Nucleus accumbens (tissue), 56 donors: ENCODE measurements around the gene ATF6B.
"Not testable (repeated sequence)": the region's sequence is repeated elsewhere in the genome, so short reads cannot be mapped to it uniquely, and the experiment has no call there.

Source experiments
- DNase-seq, 56 donors: peaks; one replicate each; lab custom pipeline; 2025; lab: John Stamatoyannopoulos, UW

The ATF6B gene

DNA sequence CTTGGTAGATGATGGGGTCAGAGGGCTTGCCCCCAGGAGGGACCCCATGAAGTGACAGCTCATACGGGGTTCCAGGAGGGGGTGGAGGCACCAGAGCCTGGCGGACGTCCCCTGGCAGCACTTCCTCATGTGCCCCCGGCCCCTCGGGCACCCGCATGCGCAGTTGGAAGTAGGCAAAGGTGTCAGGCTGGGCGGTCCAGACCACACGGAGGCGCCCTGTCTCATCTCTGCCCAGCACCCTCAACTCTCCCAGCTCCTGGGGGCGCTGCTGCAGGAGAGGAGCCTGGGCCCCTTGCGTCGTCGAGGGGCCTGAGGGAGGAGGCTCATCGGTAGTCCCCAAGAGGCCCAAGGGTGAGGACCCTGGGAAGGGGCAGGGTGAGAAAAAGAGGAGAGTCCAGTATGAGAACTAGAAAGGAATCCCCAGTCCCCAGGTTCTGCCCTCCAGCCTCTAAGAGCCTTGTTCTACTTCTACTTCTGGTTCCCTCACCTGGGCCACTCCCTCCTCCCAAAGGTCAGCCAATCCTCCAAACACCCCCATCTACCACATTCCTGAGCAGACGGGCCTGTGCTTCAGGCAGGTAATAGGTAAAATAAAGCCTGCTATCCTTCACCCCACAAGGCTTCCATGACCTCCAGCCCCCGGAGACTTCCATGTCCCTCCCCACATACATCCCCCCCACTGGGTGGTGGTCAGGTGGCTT is 42.1 kb downstream of the ATF6B start:
- no peak for DNase-seq

DNA sequence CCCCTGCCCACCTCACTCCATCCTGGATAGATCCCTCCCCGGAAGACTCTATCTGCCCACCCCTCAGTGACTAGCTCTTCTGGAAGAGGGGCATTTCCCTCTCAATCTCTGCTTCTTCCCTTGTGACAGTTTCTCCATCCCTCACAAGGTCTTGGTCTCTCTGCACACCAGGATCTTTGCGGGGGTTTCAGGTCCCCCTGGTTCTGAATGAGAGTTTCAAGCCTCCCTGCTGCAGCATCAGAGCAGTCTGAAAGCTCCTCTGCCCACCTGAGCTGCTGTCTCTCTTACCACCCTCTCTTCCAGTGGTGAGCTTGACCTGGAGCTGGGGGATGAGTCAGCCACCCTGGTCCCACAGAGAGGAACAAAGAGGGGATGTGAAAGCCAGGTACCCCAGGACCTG is 43.3 kb downstream of the ATF6B start:
- no peak for DNase-seq

DNA sequence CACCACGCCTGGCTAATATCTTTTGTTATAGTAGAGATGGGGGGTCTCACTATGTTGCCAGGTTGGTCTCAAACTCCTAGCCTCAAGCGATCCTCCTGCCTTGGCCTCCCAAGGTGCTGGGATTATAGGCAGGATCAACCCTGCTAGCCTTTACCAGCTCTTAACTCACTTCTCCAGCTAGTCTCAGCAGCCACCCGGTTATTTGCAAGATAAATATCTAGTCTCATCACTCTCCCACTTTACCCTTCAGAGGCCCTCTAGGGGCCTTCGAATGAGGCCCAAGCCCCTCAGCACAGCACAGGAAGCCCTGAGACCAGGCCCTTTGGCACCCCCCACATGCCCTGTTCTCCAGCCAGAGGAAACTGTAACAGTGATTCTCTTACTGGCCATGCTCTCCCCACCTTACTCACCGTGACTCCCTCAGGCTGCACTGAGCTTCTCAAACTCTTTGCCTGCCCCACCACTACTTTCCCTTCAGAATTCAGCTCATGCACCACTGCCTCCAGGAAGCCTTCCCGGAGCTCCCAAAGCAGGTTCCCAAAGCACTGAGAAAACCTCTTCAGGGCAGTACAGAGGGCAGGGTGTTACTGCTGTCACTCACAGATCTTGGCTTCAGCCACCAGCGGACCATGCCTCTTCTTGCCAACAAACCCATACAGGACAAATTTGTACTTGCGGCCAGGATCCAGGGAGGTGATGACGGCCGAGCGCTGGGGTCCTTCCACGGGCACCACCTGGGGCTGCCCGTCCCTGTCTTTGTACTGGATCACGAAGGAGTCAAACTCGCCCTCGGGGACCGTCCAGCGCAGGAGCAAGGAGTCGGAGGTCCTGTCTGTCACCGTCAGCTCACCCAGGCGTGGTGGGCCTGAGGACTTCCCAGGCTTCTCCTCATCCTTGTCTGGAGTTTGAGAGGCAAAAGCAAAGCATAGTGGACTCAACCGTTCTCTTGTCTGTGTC is 44.0 kb downstream of the ATF6B start:
- DNase-seq = no peak

DNA sequence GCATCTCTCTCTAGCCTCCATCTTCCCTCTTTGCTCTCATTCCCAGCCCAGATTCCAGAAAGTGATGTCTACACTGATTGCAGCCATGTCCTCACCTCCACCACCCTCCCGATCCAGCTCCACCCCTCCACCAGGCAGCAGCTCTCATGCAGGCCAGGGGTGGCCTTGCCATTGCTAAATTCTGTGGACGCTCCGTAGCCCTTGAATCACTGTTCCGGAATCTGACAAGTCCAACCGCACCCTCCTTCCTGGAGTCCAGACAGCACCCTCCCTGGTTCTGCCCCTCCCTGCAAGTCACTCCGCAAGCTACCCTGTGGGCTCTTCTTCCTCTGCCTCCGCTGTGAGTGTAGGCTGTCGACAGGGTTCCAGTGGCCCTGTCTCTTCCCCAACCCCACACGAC is 45.1 kb downstream of the ATF6B start:
- DNase-seq = no peak

DNA sequence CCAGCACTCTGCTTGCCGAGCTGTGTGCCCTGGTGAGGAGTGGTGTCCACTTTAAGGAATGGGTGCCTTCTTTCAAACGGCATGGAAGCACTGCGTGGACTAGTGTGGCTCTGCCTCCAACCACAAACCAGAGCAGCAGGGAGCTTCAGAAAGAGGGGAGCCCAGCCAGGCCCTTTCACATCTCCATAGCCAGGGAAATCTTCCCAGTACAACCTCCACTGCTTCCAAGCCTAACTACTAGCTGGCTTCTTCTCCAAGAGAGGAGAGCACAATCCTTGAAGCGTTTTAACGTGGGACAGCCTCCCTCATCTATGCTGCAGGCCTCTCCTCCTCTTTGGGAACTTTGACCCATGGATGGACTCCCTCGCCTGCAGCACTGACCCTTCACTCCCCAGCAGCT is 45.6 kb downstream of the ATF6B start:
- DNase-seq = no peak

DNA sequence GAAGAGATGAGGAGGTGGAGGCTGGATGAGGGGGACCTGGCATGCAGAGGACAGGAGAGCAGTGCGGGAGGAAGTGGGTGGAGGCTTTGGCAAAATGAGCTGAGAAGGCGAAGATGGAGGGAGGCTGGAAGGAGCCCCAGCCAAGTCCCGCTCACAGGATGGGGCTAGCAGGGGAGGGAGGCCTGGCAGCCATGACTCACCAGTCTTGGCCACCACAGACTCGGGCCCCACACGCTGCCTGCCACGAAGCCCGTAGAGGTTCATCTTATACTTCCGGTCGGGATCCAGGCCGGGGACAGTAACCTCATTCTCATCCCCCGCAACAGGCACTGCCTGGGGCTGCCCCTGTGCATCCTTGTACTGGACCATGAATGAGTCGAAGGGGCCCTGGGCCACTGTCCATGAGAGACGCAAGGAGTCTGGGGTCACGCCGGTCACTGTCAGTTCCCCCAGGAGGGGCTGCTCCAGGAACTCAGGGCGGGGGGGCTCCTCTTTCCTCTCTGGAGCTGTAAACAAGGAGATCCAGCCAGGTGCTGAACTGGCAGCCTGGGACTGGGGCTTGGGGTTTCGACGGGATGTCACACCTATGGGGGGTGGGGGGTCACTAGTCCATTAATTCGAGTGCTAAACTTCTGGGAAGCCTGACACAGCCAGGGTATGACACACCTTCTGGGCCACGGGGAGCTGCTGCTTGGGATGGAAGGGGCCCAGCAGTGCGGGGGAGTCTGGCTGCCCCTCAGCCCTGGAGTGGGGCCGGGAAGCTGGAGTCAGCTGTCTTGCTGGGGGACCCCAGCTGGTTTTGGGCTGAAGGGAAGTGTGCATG is 46.7 kb downstream of the ATF6B start:
- no peak for DNase-seq

- no peak for DNase-seq
Measured at GRCh38 chr6:32079566-32080290, 48.3 kb downstream of the ATF6B start.

GRCh38 chr6:32076321-32076809 is 51.7 kb downstream of the ATF6B start:
- DNase-seq = no peak

GRCh38 chr6:32075781-32076180 is 52.3 kb downstream of the ATF6B start:
- no peak for DNase-seq

- no peak for DNase-seq
Measured at GRCh38 chr6:32074996-32075532, 53.0 kb downstream of the ATF6B start.

DNA sequence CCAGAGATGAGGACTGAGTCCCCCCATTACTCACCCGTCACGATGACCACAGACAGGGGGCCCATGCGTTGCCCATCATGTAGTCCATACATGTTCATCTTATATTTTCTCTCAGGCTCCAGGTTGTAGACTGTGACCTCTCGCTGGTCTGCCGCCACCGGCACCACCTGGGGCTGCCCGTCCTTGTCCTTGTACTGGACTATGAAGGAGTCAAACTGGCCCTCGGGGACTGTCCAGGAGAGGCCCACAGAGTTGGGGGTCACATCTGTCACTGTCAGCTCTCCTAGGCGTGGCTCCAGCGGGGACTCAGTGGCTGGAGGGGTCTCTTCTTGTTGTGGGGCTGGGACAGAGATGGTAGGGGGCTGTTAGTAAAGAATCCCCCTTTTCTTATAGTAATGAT is 54.4 kb downstream of the ATF6B start:
- no peak for DNase-seq

DNA sequence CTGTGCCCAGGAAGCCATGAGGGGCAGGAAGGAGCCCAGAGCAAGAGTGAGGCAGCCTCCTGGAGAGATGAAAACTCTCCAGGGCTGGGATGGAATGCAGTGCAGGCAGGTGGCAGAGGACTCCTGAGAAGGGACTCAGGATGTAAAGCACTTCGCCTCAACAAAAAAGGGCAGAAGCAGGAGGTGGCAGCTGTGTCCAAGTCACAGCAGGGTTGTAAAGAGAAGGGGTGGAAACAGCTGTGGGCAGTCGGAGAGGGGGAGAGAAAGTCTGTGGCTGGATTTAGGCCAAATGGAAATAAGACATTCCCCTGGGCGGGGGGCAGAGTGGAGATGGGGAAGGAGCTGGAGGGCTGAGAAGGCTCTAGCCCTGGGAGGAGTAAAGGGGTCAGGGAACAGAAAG is 54.9 kb downstream of the ATF6B start:
- DNase-seq = no peak

GRCh38 chr6:32070814-32071543 is 57.1 kb downstream of the ATF6B start:
- DNase-seq = no peak

DNA sequence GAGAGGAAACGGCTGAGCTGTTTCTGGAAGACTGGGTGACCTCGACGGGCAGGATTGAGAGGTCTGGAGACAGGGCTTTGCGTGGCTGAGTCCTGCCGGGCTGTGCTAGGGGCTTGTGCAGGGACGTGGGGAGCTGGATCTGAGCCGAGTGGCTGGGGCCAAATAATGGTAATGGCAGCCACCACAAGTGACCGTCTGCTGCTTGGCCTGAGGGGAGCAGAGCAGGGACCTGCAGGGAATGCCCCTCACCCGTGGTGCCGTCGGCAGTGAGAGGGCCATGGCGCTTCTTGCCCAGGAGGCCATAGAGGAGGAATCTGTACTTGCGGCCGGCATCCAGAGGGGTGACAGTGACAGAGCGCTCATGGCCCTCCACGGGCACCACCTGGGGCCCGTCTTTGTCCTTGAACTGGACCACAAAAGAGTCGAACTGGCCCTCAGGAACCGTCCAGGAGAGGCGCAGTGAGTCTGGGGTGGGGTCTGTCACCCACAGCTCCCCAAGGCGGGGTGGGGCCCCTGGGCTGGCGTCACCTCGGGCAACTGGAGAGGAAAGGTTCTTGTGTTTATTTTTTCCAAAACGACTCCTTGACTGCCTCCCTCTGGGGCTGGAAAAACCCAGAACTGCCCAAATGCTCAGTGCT is 58.0 kb downstream of the ATF6B start:
- DNase-seq = no peak

- no peak for DNase-seq
Measured at GRCh38 chr6:32069460-32069859, 58.6 kb downstream of the ATF6B start.

GRCh38 chr6:32068867-32069266 is 59.2 kb downstream of the ATF6B start:
- DNase-seq = no peak

GRCh38 chr6:32068315-32068714 is 59.7 kb downstream of the ATF6B start:
- not testable (repeated sequence) for DNase-seq

GRCh38 chr6:32067521-32067920 is 60.5 kb downstream of the ATF6B start:
- DNase-seq = not testable (repeated sequence)
